Panc1 (cell line): ENCODE data around the gene CAMKK2.

ENCODE experiments used
- CTCF ChIP-seq: fragments of 450-650 bp; IDR thresholded peaks from 2 replicates; pipeline ENCODE4 v1.5.1; 2017; ENCODE audit warnings: mild to moderate bottlenecking
- TF ChIP-seq, protein P1 (sequence below), 2 experiments: IDR thresholded peaks; 2 replicates each; pipeline ENCODE4 v1.6.1; 2011 to 2012; ENCODE audit warnings: low read depth in 2 of 2, control low read depth in 1 of 2, low read length in 1 of 2, mild to moderate bottlenecking in 1 of 2, moderate library complexity in 1 of 2; ENCODE audit not compliant: insufficient read depth in 1 of 2

GRCh38 chr12:121295116-121295745 is 1.3 kb downstream of the CAMKK2 start:
- TF ChIP-seq CTCF = no peak
- TF ChIP-seq, protein P1, sequence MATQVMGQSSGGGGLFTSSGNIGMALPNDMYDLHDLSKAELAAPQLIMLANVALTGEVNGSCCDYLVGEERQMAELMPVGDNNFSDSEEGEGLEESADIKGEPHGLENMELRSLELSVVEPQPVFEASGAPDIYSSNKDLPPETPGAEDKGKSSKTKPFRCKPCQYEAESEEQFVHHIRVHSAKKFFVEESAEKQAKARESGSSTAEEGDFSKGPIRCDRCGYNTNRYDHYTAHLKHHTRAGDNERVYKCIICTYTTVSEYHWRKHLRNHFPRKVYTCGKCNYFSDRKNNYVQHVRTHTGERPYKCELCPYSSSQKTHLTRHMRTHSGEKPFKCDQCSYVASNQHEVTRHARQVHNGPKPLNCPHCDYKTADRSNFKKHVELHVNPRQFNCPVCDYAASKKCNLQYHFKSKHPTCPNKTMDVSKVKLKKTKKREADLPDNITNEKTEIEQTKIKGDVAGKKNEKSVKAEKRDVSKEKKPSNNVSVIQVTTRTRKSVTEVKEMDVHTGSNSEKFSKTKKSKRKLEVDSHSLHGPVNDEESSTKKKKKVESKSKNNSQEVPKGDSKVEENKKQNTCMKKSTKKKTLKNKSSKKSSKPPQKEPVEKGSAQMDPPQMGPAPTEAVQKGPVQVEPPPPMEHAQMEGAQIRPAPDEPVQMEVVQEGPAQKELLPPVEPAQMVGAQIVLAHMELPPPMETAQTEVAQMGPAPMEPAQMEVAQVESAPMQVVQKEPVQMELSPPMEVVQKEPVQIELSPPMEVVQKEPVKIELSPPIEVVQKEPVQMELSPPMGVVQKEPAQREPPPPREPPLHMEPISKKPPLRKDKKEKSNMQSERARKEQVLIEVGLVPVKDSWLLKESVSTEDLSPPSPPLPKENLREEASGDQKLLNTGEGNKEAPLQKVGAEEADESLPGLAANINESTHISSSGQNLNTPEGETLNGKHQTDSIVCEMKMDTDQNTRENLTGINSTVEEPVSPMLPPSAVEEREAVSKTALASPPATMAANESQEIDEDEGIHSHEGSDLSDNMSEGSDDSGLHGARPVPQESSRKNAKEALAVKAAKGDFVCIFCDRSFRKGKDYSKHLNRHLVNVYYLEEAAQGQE (IDR thresholded peaks at IDR 0.05; ENCODE audit: insufficient read depth in 1 of 2, low read depth in 2 of 2, low read length in 1 of 2) = no peak
